HuH-7.5 (cell line): ENCODE measurements around the gene MTMR6.
"Not testable (repeated sequence)": the region's sequence is repeated elsewhere in the genome, so short reads cannot be mapped to it uniquely, and the experiment has no call there.

Source experiments
- DNase-seq: peaks from one replicate; pipeline ENCODE4 v3.0.0; 2011; ENCODE audit warnings: low spot score

Gene MTMR6

DNA sequence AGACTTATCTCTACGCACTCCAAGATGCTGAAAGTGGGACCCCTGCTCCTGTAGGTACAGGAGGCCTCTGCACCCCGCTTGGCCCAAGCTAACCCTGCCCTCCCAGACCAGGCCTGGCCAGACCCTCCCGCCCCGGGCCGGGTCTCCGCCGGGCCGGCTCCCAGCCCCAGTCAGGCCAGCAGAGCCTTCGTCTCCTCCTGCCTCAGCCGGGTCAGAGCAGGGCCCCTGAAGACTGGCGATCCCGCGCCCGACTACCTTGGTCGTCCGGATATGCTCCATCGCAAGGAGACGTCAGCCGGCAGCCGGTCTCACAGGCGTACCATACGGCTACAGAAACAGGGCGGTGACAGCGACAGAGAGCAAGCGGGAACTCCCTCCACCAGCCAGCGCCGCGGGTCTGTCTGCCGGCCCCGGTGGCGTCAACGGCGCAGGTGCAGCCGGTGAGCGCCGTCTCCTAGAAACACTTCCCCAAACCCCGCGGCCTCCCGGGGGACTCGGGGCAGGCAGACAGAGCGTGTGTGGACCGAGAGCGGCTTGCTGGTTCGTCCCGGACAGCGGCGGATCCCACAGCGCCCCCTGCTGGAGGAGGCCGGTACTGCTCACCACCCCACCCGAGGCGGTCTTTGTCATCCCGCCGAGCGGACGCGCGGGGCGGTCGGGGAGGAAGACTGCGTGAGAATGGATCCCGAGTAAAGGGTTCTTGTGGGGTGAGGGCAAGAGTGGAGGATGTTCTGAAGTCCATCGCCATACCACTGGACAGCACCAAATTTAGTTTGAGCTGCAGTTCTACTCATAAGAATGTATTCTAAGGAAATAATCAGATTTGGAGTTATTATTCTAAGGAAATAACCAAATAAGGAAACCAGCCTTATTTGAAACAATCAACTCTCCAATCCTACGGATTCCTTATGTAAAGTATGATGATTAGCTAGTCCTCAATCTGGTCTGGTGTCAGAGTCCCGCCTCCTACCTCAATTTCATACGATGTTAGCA, at the start of gene MTMR6:
Gene MTMR6, minus strand, starts transcription at position 520 of the 993 bp plus-strand sequence. Its CDS starts 241 bp downstream, at position 279.
- DNase-seq = peak; percentile 69

DNA sequence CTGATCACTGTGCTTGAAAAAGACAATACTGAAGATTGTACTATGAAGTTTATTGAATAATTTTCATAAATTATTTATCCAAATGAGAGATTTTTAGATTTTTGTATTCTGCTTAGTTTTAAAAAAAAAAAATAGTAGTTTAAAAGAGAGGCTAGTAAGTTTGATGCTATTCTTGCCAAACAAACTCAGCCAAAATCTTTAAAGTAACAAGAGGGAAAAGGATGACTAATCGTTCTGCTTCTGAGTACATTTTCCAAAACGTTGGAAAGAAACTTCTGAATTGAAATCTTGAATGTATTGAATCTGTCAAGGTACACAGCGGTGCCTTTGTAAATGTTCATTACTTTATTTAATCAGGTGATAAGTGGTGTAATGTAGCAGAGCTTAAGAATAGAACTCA, 48.6 kb upstream of the MTMR6 start:
- DNase-seq = no peak

DNA sequence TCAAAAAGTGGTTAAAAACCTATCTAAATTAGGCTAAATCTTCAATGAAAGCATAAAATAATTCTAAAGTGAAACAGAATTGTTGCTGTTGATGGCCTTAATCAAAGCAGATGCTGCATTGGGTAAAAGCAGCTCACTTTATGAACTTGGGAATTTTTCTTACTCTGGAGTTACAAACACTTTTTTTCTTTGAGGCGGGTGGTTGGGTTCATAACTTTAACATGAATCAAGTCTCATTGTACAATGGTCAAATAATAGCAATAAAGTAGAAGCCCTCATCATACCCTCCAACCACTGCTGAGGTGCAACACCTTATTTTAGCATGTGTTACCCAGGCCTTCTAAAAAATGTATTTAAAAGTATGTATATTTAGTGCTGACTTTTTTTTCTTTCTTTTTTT, 43.3 kb upstream of the MTMR6 start:
- no peak for DNase-seq

DNA sequence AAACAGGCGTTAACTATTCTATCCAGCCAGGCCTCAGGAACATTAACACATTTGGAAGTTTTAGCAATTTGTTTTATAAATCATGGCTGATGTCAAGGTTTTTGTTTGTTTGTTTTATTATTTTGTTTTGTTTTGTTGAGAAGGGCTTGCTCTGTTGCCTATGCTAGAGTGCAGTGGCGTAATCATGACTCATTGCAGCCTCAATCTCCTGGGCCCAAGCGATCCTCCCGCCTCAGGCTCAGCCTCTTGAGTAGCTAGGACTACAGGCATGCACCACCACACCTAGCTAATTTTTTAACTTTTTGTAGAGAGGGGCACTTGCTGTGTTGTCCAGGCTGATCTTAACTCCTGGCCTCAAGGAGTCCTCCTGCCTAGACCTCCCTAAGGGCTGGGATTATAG, 42.4 kb upstream of the MTMR6 start:
- no peak for DNase-seq

DNA sequence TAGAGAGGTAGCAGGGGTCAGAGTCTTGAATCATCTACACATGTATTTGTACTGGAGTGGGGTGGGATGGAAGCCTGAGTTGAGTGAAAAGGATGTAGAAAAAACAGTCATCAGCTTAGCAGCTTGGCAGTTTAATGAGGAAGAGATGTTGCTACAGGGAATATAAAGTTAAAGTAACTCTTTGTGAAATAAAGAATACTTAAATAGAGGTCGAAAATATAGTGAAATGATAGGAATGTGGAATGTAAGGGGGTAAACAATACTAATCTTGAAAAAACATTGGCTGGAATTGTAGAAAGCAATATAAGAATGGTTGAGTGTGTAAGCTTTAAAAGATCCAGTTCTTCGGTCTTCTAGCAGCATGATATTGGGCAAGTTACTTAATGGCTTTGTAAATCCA, 36.8 kb upstream of the MTMR6 start:
- DNase-seq = no peak

DNA sequence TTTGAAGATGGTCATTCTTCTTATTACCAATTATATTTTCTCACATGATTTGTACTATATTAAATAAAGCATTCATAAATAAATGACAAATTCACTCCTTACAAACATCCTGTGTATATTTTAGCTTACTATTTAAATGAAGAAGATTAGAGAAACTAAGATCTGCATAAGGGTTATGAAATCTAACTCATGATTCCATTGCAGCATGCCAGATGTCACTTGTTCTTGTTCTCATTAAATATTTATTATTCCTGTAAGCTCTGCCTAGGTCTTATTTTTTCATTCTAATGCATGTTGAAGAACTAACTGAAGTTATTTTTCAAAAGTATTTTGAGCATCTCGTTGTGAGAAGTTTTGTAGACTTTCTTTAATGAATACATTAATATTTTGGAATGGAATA, 32.5 kb upstream of the MTMR6 start:
- no peak for DNase-seq

DNA sequence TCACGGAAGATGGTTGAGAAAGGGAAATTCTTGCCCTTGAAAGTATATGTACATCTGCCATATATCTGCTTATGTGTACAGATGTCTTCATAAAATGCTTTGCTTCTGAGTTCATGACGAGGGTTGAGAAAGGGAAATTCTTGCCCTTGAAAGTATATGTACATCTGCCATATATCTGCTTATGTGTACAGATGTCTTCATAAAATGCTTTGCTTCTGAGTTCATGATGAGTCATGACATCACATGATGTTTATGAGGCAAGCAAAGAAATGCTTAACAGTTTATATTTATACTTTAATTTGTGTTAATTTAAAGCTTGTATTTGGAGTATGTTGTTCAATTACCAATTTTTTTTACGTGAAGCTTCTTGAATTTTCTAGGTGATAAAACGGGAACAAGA, 31.7 kb upstream of the MTMR6 start:
- DNase-seq = not testable (repeated sequence)

DNA sequence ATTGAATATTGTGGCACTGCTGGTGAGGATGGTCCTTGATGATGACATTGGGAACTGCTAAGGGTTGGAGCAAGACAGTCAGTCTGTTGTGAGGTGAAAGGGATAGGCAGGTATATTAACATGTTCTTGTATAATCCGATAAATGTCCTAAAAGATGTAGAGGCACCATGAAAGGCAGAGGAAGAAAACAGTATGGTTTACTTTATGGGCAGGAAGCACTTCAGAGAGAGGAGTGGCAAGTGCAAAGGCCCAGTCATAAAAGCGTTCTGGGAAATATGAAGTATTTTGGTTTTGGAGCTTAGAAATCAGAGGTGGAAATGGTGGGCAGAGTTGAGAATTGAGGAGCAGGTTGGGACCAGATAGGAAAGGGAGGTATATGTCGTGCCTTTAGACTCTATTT, 23.6 kb upstream of the MTMR6 start:
- no peak for DNase-seq

DNA sequence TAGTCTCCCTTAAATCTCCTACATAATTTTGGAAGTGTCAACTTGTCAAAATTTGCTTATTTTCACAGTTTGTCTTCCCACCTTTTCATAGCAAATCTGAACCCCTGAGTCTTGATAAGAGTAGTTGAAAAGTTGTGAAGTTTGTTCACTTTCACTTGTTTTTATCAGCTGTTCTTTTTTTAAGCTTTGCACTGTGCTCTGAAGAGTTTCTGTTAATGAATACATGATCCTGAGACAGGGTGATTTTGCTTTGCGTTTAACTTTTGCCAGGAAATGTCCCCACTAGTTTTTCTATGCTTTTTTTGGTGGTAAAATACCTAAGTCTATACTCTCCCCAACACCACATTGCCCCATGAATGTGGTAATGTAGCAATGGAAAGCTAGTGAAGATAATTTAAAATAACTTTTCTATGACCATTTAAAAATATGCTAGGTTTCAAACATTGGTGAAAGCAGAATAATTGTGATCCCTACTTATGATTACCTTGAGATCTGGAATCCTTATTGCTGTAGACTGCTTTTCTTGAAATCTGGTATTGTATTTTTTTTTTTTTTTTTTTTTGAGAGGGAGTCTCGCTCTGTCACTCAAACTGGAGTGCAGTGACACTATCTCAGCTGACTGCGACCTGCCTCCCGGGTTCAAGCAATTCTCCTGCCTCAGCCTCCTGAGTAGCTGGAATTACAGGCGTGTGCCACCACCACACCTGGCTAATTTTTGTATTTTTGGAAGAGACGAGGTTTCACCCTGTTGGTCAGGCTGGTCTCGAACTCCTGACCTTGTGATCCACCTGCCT, 19.6 kb upstream of the MTMR6 start:
- no peak for DNase-seq

DNA sequence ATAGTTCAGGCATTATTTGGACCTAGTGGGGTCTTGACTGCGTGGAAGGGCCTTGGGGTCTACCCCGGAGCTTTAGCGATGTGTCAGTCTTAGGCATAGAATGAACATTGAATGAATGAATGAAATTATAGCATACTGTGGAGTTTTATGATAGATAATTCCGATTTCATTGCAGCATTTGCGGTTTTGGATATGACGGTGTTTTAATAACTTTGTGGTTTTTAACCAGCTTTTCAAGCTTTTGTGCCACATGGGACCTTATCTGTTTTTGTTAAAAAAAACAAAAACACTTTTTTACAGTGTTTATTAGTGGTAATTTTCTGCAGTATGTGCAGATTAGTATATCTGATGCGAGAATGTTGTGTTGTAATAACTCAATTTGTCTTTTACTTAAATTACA, 14.8 kb upstream of the MTMR6 start:
- DNase-seq = no peak

DNA sequence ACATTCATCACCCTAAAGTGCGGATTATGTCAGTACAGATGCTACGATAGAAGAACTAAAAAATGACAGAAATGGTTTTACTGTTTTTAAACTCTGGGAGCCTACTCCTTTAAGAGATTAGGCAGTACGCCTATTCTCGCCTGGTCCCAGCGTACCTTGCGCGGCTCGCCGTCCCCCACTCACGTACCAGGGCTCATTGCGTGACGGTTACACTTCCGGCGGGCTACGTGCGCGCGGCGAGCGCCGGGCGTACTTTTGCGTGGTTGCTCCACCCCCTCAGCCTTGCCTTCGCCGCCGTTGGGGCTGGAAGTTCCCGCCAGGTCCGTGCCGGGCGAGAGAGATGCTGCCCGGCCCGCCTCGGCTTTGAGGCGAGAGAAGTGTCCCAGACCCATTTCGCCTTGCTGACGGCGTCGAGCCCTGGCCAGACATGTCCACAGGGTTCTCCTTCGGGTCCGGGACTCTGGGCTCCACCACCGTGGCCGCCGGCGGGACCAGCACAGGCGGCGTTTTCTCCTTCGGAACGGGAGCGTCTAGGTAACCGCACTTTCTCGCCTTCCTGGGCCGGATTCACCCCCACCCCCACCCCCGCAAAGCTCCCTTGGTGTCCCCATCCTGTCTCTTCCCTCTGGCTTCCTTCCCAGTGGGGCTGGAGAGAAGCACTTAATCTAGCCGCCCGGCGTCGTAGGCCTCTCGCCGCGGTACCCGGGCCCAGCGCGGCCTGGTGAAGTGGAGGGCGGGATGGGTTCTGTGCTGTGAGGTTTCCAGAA, 14.2 kb upstream of the MTMR6 start, which contains the start of gene NUP58:
Gene NUP58, plus strand, starts transcription at position 279 of the 767 bp plus-strand sequence. Its CDS starts 149 bp downstream, at position 428.
- peak; percentile 68 for DNase-seq

DNA sequence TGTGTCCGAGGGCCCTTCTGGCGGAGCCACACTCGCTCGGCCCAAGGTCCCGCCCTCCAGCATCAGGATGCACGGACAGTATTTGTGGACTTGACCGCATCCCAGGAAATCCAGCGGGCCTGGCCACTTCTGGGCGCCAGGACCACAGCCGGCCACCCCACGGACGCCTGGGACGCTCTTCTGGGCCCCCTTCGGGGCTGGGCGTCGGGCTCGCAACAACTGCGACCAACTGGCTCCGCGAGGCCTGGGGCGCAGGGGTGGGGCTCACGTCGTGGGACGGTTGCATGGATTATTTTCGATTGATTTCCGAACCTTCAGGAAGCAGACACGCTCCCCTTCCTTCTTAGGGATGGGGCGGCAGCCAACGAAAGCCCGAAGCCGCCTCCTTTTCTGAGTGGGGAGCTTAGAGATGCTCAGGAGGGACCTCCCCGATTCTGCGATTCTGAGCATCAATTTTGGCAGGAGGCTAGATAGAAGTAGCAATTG, 13.6 kb upstream of the MTMR6 start:
- no peak for DNase-seq

DNA sequence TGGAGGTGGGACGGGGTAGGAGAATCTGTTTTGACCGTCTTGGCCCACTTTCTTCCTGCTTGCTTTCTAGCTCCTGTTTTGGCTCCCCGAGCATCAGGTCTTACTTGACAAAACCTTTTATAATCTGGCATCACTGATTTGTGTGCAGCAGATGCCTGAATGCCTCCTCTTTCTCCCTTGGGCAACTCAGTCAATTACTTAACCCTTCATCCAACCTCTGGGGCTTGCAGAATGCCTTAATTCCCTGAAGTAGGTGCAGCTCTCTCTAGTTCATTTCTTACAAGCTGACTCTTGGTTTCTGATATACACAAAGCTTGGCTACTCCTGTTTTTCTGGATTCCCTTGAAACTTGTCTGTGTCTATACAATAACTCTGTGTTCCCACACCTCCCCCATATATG, 8.4 kb upstream of the MTMR6 start:
- no peak for DNase-seq

DNA sequence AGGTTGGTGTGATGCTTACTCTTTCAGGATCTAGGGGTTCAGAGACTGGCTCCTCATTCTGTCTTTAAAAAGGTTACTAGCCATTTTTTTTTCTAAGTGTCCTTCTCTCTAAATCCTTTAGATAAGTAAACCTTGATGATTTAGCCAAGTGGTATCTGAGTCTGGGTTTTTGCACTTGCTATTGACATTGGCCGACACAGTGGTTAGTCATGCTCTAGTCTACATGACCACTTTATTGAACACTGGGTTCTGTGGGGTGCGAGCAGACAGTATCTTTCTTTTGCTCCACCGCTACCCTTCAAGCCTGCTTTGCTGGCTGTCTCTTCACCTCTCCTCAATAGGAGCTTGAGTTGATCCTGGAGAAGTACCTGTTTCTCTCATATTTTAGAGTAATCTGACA, 7.9 kb upstream of the MTMR6 start:
- no peak for DNase-seq

DNA sequence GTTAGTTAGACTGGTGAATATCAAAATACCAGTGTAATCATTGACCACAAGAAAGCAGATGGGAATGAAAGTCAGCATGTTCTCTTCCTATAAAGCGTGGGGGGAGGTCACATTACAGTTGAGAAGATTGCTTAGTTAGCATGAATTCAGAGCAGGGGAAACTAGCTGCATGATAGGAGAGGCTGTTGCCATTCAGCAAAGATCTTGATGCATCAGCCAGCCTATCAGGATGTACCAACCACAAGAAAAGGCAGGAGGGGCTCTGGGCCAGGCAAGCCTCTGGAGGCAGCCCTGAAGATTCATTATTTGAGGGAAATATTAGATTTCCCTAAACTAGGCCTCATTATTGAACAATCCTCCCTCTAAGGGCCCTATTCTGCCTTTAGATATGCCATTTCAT, 5.0 kb upstream of the MTMR6 start:
- no peak for DNase-seq

DNA sequence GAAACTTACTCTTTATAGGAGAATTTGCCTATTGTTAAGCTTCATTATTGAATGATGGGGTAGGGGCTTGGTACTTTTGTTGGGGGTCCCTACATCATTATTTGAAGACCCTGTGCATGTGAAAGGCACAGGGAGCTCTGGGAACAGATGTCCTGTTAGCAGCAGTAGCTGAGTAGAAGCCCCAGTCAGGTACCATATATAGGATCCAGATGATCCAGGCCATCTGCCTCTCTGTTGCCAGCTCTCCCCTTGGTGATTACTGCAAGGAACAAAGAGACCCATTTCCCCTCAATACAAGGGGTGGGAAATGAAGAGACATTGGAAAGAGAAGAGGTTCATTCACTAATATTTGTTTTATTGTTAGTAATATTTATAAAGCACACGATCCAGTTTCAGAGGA, 4.4 kb upstream of the MTMR6 start:
- DNase-seq = no peak

DNA sequence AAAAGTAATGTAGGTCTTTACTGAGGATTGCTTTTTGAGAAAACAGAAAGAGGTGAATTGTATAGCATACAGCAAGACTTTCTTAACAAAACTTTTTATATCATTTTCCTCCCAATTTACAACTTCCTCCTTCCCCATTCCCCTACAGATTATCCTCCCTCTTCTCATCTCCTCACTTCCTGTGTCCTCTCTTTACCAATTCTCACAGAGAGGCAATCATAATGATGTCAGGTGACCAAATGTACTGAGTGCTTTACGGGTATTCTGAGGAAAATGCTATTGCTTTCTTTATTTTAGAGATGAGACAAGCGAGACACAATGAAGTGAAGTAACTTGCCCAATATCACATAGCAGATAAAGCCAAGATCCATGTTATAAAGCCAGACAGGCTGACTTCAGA, 1.7 kb upstream of the MTMR6 start:
- no peak for DNase-seq

DNA sequence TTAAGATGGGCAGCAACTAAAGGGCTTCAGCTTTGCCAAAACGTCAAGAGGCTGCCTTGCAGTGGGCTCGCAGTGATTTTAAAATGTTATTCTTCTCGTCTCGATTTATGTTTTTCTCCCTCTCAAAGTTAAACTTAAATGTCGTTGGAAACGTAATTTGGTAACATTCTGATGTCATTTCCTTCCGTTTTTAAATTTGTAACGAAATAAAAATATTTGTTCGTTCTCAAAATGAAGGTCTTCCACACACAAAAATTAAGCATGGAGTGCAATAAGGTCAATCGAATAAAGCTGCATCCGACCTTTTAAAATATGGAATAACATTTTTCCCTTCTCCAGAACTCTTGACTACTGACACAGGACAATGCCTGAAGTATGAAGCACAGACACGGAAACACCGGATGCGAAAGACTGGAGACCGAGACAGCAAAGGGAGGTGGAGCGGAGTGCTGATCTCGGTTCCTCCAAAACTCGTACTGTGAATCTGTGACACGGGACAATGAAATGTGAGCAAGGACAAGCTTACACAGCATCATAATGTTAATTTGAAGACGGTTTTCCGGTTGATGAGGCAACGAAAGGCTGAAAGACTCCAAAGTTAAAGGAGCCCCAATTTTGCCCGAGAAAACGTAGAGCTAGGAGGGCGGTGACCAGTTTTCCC, 850 bp downstream of the MTMR6 start:
- DNase-seq = no peak

DNA sequence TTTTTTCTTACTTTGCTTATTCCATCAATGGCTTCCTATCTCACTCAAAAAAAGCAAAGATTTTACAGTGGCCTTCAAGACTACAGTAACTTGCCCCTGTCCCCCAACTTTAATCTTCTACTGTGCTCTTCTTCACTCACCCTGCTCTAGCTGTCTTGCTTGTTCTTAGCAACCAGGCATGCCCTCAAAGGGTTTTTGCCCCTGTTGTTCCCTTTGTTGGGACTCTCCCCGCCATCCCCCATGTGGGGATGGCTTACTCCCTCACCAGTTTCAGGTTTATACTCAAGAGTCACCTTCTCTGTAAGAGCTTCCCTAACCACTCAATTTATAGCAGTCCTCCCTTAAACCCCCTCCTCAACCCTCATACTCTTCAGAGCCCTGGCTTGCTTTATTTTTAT, 5.4 kb downstream of the MTMR6 start:
- DNase-seq = no peak

DNA sequence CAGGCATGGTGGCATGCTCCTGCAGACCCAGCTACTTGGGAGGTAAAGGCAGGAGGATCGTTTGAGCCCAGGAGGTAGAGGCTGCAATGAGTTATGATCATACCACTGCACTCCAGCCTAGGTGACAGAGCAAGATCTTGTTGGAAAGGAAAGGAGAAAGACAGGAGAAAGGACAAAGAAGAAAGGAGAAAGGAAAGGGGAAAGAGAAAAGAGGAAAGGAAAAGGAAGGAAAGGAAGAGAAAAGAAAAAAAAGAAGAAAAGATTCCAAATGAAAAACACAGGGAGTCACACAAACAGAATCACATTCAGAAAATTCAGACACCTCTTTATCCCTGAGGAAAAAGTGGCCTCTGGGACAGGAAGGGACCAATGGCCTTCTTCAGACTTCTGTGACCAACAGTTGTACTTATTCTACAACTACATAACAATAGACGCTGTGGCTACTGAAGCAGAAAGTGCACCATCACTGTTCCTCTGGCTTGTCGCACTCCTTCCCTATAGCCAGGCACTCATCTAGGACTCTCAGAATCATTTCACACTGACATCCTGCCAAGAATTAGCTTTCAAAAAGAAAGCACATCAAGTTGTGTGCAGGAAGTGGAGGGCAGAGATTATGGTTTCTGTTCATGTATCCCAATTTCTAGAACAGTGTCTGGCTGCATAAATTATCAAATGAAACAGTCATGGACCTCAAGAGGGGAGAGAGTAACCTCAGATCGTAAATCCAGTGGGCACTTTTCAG, 5.9 kb downstream of the MTMR6 start:
- DNase-seq = no peak

DNA sequence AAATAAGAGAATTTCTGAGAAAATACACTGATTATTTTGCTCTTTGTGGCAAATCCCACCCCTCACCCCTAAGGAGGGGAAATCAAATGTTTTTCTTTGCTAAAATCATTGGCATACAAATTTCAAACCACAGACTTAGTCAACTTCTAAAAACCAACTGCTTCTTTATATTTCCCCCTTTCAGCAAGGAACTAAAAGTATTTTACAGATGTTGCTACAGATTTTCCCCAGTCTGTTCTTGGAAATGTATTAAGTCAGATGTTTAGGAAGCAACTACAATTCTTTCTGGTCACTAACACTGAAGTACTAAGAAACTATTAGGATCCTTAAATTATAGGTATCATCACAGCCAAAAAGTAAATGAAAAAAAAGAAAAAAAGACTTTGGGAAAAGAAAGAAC, 6.9 kb downstream of the MTMR6 start:
- no peak for DNase-seq
